ENCODE data around the gene SFXN1.

Gene SFXN1

DNA sequence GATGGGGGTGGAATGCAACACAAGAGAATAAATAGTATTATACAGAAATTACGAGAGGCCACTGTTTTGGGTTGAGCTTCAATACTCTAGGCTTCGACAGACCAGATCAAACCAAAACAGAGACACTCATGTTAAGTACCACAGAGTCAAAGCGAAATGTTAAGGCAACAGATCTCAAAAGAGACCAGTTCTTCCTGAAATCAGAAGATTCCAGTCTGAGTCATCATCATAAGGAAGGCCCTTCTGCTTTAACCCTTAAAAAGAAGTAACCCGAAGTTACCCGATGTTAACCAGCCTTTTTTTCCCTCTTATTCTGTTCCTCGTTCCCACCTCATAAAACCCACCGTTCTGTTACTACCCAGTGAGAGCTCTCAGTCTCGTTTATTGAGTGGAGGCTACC, 75.9 kb downstream of the SFXN1 start:
- no peak overlapping the region for H3K4me3 ChIP-seq (ENCODE audit: low read depth, low read length)
- TF ChIP-seq, protein P1, sequence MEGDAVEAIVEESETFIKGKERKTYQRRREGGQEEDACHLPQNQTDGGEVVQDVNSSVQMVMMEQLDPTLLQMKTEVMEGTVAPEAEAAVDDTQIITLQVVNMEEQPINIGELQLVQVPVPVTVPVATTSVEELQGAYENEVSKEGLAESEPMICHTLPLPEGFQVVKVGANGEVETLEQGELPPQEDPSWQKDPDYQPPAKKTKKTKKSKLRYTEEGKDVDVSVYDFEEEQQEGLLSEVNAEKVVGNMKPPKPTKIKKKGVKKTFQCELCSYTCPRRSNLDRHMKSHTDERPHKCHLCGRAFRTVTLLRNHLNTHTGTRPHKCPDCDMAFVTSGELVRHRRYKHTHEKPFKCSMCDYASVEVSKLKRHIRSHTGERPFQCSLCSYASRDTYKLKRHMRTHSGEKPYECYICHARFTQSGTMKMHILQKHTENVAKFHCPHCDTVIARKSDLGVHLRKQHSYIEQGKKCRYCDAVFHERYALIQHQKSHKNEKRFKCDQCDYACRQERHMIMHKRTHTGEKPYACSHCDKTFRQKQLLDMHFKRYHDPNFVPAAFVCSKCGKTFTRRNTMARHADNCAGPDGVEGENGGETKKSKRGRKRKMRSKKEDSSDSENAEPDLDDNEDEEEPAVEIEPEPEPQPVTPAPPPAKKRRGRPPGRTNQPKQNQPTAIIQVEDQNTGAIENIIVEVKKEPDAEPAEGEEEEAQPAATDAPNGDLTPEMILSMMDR (conservative IDR thresholded peaks at IDR 0.05; ENCODE audit: low read depth, low read length), result no peak
- DNase-seq (ENCODE audit: low read depth), result no peak

DNA sequence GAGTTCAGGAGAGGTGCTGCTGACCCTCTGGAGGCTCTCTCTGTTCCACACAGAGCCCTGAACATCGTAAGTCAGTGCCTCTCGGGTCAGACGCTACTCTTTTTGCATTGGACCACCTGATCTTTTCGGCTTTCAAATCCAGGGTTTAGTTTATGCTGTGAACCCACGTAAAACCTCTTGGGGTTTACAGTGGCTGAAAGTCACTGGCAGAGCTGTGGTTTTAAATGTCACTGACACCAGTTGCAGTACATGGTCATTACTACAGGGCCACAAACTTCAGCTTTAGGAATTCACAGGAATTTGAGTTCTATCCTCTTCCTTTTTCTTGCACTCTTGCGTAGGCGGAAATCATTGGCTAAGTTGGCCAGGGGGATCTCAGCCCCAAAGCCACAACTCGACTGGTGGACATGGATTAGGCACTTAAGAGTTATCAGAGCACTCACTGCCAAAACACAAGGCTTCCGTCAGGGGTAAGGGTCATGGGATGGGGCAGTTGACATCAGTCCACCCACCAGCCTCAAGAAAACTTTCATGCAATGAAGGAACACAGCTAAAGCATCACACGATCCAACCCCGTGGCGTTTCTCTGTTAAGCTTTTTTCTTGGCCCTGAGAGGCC, 76.9 kb downstream of the SFXN1 start:
- TF ChIP-seq, protein P1 (conservative IDR thresholded peaks at IDR 0.05; ENCODE audit: low read depth, low read length), result no peak
- no peak for DNase-seq (ENCODE audit: low read depth)
- H3K4me3 ChIP-seq (ENCODE audit: low read depth, low read length), result no peak overlapping the region

DNA sequence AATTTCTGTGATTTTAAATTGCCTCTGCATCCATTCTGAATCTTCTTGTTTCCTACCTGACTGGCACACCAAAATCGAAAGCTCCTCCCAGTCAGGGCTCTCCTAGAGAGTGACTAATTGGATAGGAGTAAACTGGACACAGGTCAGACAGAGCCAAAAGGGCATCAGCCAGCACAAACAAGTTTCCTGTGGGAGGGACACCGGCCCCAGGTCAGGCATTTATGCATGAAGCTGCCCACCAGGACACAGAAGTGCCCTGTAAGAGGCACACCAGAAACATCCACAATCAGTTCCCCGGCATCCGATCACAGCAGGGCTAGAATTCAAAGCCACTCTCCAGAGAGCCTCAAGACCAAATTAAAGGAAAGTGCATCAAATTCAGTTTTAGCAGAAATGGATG, 78.4 kb downstream of the SFXN1 start:
- TF ChIP-seq, protein P1 (conservative IDR thresholded peaks at IDR 0.05; ENCODE audit: low read depth, low read length), result no peak
- H3K4me3 ChIP-seq (ENCODE audit: low read depth, low read length), result no peak overlapping the region
- DNase-seq (ENCODE audit: low read depth), result no peak

DNA sequence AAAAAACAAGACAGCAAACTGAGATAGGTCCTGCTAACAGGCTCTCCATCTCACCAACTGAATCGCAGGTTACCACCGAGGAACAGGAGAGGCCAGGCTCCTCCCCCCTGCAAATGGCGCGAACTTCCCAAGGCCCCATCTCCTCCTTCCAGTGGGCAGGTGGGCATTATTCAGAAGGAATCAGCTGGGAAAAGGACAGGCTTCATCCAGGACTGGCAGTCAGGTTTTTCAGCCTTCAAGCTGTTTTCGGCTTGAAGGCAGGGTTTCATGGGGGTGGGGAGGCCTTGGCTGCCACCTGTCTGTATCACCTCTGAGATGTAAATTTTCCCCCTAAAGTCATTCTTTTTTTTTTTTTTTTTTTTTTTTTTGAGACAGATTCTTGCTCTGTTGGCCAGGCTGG, 79.4 kb downstream of the SFXN1 start:
- DNase-seq (ENCODE audit: low read depth), result no peak
- TF ChIP-seq, protein P1 (conservative IDR thresholded peaks at IDR 0.05; ENCODE audit: low read depth, low read length), result no peak

DNA sequence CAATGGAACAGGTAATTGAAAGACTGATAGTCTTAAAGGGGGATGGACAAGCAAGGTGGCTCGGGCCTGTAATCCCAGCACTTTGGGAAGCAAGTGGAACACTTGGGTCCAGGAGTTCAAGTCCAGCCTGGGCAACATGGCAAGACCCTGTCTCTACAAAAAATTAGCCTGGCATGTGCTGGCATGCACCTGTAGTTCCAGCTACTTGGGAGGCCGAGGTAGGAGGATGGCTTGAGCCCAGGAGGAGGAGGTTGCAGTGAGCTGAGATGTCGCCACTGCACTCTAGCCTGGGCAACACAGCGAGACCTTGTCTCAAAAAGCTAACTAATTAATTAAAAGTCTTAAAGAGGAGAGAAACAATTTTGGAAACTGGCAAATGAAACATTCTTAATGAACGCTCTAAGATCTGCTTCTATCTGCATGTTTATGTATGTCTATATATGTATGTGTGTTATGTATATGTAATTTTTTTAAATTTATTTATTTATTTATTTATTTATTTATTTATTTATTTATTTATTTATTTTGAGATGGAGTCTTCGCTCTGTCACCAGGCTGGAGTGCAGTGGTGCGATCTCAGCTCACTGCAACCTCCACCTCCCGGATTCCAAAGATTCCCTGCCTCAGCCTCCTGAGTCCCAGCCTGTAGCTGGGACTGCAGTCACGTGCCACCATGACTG, 80.6 kb downstream of the SFXN1 start:
- no peak for DNase-seq (ENCODE audit: low read depth)
- TF ChIP-seq, protein P1 (conservative IDR thresholded peaks at IDR 0.05; ENCODE audit: low read depth, low read length), result no peak
- H3K4me3 ChIP-seq (ENCODE audit: low read depth, low read length), result no peak overlapping the region

More for the DNA sequence above, 79.4 kb downstream of the SFXN1 start:
- H3K4me3 ChIP-seq (ENCODE audit: low read depth, low read length), result no peak overlapping the region

DNA sequence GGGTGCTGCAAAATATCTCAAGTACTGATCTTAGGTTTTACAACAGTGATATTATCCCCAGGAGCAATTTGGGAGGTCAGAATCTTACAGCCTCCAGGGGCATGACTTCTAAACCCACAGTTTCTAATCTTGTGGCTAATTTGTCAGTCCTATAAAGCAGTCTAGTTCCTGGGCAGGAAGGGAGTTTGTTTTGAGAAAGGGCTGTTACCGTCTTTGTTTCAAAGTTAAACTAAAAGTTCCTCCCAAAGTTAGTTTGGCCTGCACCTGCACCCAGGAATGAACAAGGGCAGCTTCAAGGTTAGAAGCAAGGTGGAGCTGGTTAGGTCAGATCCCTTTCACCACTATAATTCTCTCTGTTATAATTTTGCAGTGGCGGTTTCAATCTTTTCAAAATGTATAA, 81.7 kb downstream of the SFXN1 start:
- no peak for DNase-seq (ENCODE audit: low read depth)
- TF ChIP-seq, protein P1 (conservative IDR thresholded peaks at IDR 0.05; ENCODE audit: low read depth, low read length), result no peak
- H3K4me3 ChIP-seq (ENCODE audit: low read depth, low read length), result no peak overlapping the region

DNA sequence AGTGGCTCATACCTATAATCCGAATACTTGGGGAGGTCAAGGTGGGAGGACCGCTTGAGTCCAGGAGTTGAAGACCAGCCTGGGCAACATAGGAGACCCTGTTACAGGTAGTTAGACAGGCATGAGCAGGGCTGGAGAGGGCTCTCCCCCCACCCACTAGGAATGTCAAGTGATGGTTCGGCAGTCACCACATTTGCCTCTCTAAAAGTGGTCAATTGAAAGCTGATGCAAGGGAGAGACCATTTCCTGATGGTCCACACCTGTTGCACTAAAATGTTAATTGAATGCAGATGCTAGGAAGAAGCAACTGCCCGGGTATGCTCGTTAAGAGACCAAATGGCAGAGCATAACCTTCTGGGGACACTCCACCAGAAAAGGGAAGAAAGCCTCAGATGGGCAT, 82.7 kb downstream of the SFXN1 start:
- H3K4me3 ChIP-seq (ENCODE audit: low read depth, low read length), result no peak overlapping the region
- no peak for DNase-seq (ENCODE audit: low read depth)
- TF ChIP-seq, protein P1 (conservative IDR thresholded peaks at IDR 0.05; ENCODE audit: low read depth, low read length), result no peak
